ENCODE measurements around the gene CAT.

GRCh38 chr11:34459507-34460162, 20.9 kb downstream of the CAT start:
- TF ChIP-seq CTCF (IDR thresholded peaks at IDR 0.05) (no peak), POLR2A (IDR thresholded peaks at IDR 0.05) (no peak)

Data from body of pancreas (tissue), 4 donors.